GM23248 (cell line): ENCODE data around the gene TMEM128. TPM values are rescaled to one million over a fixed set of nuclear protein-coding genes. Genes with fewer than 3 reads are reported as not detected.
A peak's percentile ranks its signal among the peaks of the same experiment; 100 is the strongest.
"Not testable (repeated sequence)": the region's sequence is repeated elsewhere in the genome, so short reads cannot be mapped to it uniquely, and the experiment has no call there.

ENCODE experiments used
- DNase-seq: peaks from one replicate; pipeline ENCODE4 v3.0.0-alpha.2; 2015
- H2AFZ ChIP-seq: fragments of 200-600 bp; sonication (generic); 2 replicates; pipeline ENCODE4 v1.6.1; 2016; ENCODE audit warnings: antibody characterized with exemption
- H3F3A ChIP-seq: fragments of 200-600 bp; sonication (generic); 2 replicates; pipeline ENCODE4 v1.6.1; 2016; ENCODE audit warnings: mild to moderate bottlenecking, antibody characterized with exemption, mixed run types; ENCODE audit not compliant: insufficient read depth
- H3K27ac ChIP-seq: fragments of 200-600 bp; sonication (generic); 2 replicates; pipeline ENCODE4 v1.5.1; 2016; ENCODE audit warnings: mild to moderate bottlenecking
- H3K27me3 ChIP-seq: fragments of 200-600 bp; sonication (generic); replicated peaks from 2 replicates; pipeline ENCODE4 v1.6.1; 2016; ENCODE audit warnings: mild to moderate bottlenecking; ENCODE audit not compliant: insufficient read depth
- H3K36me3 ChIP-seq: fragments of 200-600 bp; sonication (generic); 2 replicates; pipeline ENCODE4 v1.6.1; 2016; ENCODE audit warnings: low read depth, mild to moderate bottlenecking
- H3K4me1 ChIP-seq: fragments of 200-600 bp; sonication (generic); 2 replicates; pipeline ENCODE4 v1.6.1; 2016; ENCODE audit warnings: mild to moderate bottlenecking; ENCODE audit not compliant: insufficient read depth
- H3K4me2 ChIP-seq: fragments of 200-600 bp; sonication (generic); one replicate; pipeline ENCODE4 v1.6.1; 2016; ENCODE audit warnings: mild to moderate bottlenecking; ENCODE audit not compliant: unreplicated experiment
- H3K4me3 ChIP-seq: fragments of 200-600 bp; sonication (generic); 2 replicates; pipeline ENCODE4 v1.5.1; 2016; ENCODE audit warnings: mild to moderate bottlenecking
- H3K79me2 ChIP-seq: fragments of 200-600 bp; sonication (generic); 2 replicates; pipeline ENCODE4 v1.6.1; 2016; ENCODE audit warnings: mild to moderate bottlenecking; ENCODE audit not compliant: insufficient read depth
- H3K9ac ChIP-seq: fragments of 200-600 bp; sonication (generic); 2 replicates; pipeline ENCODE4 v1.6.1; 2016; ENCODE audit warnings: mild to moderate bottlenecking
- H3K9me2 ChIP-seq: fragments of 200-600 bp; sonication (generic); 2 replicates; pipeline ENCODE4 v1.6.1; 2016; ENCODE audit warnings: mixed run types, mild to moderate bottlenecking, moderate library complexity; ENCODE audit not compliant: insufficient read depth
- H3K9me3 ChIP-seq: fragments of 200-600 bp; sonication (generic); one replicate; pipeline ENCODE4 v1.6.1; 2017; ENCODE audit warnings: low read depth
- H4K20me1 ChIP-seq: fragments of 200-600 bp; sonication (generic); 2 replicates; pipeline ENCODE4 v1.6.0; 2016; ENCODE audit not compliant: insufficient read depth
- EZH2 ChIP-seq: fragments of 200-600 bp; sonication (generic); IDR thresholded peaks from 2 replicates; pipeline ENCODE4 v1.6.1; 2018; ENCODE audit warnings: antibody characterized with exemption, mild to moderate bottlenecking; ENCODE audit not compliant: insufficient read depth, poor library complexity, severe bottlenecking
- EZH2phosphoT487 ChIP-seq: fragments of 200-600 bp; sonication (generic); IDR thresholded peaks from 2 replicates; pipeline ENCODE4 v1.6.1; 2018; ENCODE audit warnings: antibody characterized with exemption, moderate library complexity, mild to moderate bottlenecking, low read depth; ENCODE audit not compliant: insufficient read depth
- WGBS, 2 experiments: methylation state at CpG; one replicate each; pipeline ENCODE4 v1.1.6; 2015 to 2017; ENCODE audit warnings: low lambda C conversion rate in 2 of 2, low coverage in 1 of 2; ENCODE audit errors: missing lambda C conversion rate in 2 of 2; 5-methylcytosine and 5-hydroxymethylcytosine counted together
- in situ Hi-C: fragments of 300-500 bp; cut with MboI; formaldehyde crosslinking; loops from 2 replicates; pipeline ENCODE4 v1.15.0; 2020
- polyA plus RNA-seq: library from polyadenylated mRNA; unstranded; fragments of >200 nt; fragmentation: Nextera tagmentation; extraction: Ambion mirVana; gene quantifications from 2 replicates; pipeline ENCODE4 v1.2.1, GENCODE V29; 2016
- total RNA-seq: library from RNA; depleted of rRNA; stranded (reverse); fragments of >200 nt; shearing (Covaris generic); gene quantifications from 2 replicates; pipeline ENCODE4 v1.2.3, GENCODE V29; 2014

TMEM128 gene
- total and polyA plus RNA-seq, 2 experiments from 2014 or later, result 25.9 to 35.4 TPM

- H3K27me3 ChIP-seq, result 0 out of 2 replicates have a peak, but pooled peaks cover 15% of the 10 kb centered on the region
- 40 to 42% methylated on average over 7 of the region's 7 CpGs for whole genome bisulfite sequencing, 2 experiments
- no peaks in the 10 kb centered on the region for H3K4me1 ChIP-seq
- H3K36me3 ChIP-seq, result no peaks in the 10 kb centered on the region
- no peaks in the 10 kb centered on the region for H3K9me3 ChIP-seq
- no peak overlapping the region for H2AFZ ChIP-seq
- no peaks in the 10 kb centered on the region for H4K20me1 ChIP-seq
- H3K4me2 ChIP-seq, result no peak overlapping the region
- H3K9ac ChIP-seq, result no peak overlapping the region
- H3K9me2 ChIP-seq, result no peaks in the 10 kb centered on the region
- H3K4me3 ChIP-seq, result no peak overlapping the region
- H3K27ac ChIP-seq, result no peak overlapping the region
- no peaks in the 10 kb centered on the region for H3K79me2 ChIP-seq
- H3F3A ChIP-seq, result peaks cover 4% of the 10 kb centered on the region; the same call in 1 of the 2 replicates
- in situ Hi-C loops, result no loop called here
- TF ChIP-seq EZH2 (no peak), EZH2phosphoT487 (no peak)
- peak; percentile 32 for DNase-seq
Observed at GRCh38 chr4:4216648-4217047, 31.4 kb downstream of the TMEM128 start.

- H3K36me3 ChIP-seq, H3K79me2 ChIP-seq, H3F3A ChIP-seq, in situ Hi-C loops, H3K4me3 ChIP-seq, DNase-seq, H3K4me2 ChIP-seq, H3K4me1 ChIP-seq, H3K9me2 ChIP-seq, H4K20me1 ChIP-seq, H2AFZ ChIP-seq, H3K9me3 ChIP-seq, H3K27ac ChIP-seq, H3K9ac ChIP-seq: not testable (repeated sequence)
- H3K27me3 ChIP-seq, result peaks cover 28% of the 10 kb centered on the region
- WGBS, 2 experiments, result 26 to 29% methylated on average over 4 of the region's 4 CpGs
Observed at GRCh38 chr4:4213674-4214073, 34.3 kb downstream of the TMEM128 start.

GRCh38 chr4:4206204-4206603 is 41.8 kb downstream of the TMEM128 start:
- Histone ChIP-seq H3K9me3 (no peaks in the 10 kb centered on the region), H3K9me2 (no peaks in the 10 kb centered on the region), H3K79me2 (no peaks in the 10 kb centered on the region), H3F3A (no peaks in the 10 kb centered on the region), H4K20me1 (no peaks in the 10 kb centered on the region), H3K36me3 (no peaks in the 10 kb centered on the region), H2AFZ (no peak overlapping the region), H3K4me1 (no peaks in the 10 kb centered on the region), H3K27me3 (peaks cover 44% of the 10 kb centered on the region), H3K9ac (no peak overlapping the region), H3K4me3 (no peak overlapping the region), H3K27ac (no peak overlapping the region), H3K4me2 (no peak overlapping the region)
- DNase-seq, result no peak
- TF ChIP-seq EZH2 (no peak), EZH2phosphoT487 (no peak)
- in situ Hi-C loops, result no loop called here

- no peak for TF ChIP-seq EZH2
- no peak for TF ChIP-seq EZH2phosphoT487
- Histone ChIP-seq H4K20me1 (no peaks in the 10 kb centered on the region), H3K27me3 (peaks cover 39% of the 10 kb centered on the region), H3K4me2 (no peak overlapping the region), H3K9me2 (no peaks in the 10 kb centered on the region), H3K4me1 (no peaks in the 10 kb centered on the region), H3K79me2 (no peaks in the 10 kb centered on the region), H3K9me3 (no peaks in the 10 kb centered on the region), H2AFZ (no peak overlapping the region), H3K9ac (no peak overlapping the region), H3K27ac (no peak overlapping the region), H3K36me3 (no peaks in the 10 kb centered on the region), H3K4me3 (no peak overlapping the region), H3F3A (no peaks in the 10 kb centered on the region)
- WGBS, 2 experiments, result 46 to 52% methylated on average over 3 of the region's 3 CpGs
- in situ Hi-C loops, result no loop called here
- DNase-seq, result no peak
Observed at GRCh38 chr4:4204401-4204745, 43.6 kb downstream of the TMEM128 start.

- TF ChIP-seq EZH2phosphoT487 (no peak), EZH2 (no peak)
- Histone ChIP-seq H3K27me3 (peaks cover 35% of the 10 kb centered on the region), H3K4me1 (no peaks in the 10 kb centered on the region), H3K36me3 (no peaks in the 10 kb centered on the region), H3K9me3 (no peaks in the 10 kb centered on the region), H3F3A (no peaks in the 10 kb centered on the region), H2AFZ (no peak overlapping the region), H4K20me1 (no peaks in the 10 kb centered on the region), H3K9me2 (no peaks in the 10 kb centered on the region), H3K27ac (no peak overlapping the region), H3K4me2 (no peak overlapping the region), H3K4me3 (no peak overlapping the region), H3K79me2 (no peaks in the 10 kb centered on the region), H3K9ac (no peak overlapping the region)
- no peak for DNase-seq
- 38 to 41% methylated on average over 10 of the region's 10 CpGs for WGBS, 2 experiments
- in situ Hi-C loops, result no loop called here
Observed at GRCh38 chr4:4203688-4204400, 44.2 kb downstream of the TMEM128 start.
